ENCODE data around the gene TXNDC12.
A peak's percentile ranks its signal among the peaks of the same experiment; 100 is the strongest.
"Not testable (repeated sequence)": the region's sequence is repeated elsewhere in the genome, so short reads cannot be mapped to it uniquely, and the experiment has no call there.

TXNDC12 gene

DNA sequence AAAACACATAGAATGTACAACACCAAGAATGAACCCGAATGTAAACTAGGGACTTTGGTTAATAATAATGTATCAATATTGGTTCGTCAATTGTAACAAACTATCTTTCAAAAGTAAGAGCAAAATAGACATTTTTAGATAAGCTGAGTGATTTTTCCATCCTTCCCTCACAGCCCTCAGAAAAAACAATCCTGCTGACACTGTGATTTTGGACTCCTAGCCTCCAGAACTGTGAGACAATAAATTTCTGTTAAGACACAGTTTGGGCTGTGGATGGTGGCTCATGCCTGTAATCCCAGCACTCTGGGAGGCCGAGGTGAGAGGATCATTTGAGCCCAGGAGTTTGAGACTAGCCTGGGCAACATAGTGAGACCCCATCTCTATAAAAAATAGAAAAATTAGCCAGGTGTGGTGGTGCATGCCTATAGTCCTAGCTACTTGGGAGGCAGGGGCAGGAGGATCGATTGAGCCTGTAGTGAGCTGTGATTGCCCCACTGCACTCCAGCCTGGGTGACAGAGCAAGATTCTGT lies 9.3 kb downstream of the TXNDC12 start:
- DNase-seq, result not testable (repeated sequence)

DNA sequence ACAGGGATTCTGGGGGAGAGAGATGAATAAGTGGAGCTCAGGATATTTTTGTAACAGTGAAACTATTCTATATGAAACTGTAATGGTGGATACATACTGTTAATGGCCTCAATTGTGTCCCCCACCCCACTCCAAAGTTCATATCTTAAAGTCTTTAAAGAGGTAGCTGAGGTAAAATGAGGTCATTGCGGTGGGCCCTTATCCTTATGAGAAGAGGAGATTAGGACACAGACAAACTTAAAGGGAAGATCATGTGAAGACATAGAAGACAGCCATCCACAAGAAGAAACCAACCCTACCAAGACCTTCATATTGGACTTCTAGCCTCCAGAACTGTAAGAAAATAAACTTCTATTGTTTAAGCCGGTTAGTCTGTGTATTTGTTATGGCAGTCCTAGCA lies 9.8 kb downstream of the TXNDC12 start:
- DNase-seq, result no peak

DNA sequence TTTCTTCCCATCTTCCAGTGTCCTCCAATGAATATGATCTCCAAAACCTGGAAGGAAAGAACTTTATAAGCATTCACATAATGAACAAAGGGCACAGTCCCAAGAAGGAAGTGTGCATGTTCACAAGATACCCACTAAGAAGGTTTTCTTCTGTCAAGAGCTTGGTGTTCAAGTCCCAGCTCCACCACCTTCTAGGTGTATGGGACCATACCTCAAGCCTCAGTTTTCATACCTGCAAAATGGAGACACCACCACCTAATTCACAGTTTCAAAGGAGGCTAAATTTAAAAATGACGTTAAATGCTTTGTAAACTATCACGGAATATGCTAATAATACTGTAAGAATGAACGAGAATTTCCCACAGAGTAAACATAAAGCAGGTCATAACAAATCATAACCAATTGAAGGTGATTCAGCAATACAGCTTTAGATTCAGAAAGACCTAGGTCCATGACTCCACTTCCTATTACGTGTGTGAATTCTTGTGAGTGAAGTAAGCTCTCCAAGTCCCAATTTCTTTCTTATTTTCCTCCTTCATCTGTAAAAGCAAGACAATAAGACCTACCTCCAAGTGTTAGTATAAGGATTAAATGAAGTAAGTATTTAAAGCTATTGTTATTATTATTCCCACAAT lies 13.3 kb downstream of the TXNDC12 start:
- DNase-seq, result no peak

DNA sequence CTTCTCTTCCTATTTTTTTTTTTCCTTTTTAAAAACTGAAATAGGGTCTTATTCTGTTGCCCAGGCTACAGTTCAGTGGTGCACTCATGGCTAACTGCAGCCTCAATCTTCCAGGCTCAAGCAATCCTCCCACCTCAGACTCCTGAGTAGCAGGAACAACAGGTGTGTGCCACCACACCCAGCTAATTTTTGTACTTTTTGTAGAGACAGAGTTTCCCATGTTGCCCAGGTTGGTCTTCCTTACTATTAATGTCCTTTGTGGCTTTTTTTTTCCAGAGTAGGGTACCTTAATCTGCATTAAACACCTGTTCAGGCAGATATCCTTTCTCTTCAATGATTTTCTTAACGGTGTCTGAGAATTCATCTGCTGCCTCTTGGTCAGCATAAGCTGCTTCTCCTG lies 17.1 kb downstream of the TXNDC12 start:
- DNase-seq, result no peak

DNA sequence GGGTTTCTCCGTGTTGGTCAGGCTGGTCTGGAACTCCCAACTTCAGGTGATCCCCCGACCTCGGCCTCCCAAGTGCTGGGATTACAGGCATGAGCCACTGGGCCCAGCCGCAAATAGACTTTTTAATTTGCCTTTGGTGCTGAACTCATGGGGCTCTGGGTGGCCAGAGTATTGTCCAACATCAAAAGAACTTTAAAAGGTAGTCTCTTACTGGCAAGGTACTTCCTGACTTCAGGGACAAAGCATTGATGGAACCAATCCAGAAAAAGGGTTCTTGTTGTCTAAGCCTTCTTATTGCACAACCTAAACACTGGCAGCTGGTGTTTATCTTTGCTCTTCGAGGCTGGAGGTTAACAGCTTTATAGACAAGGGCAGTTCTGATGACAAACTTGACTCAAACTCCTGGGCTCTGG lies 17.6 kb downstream of the TXNDC12 start:
- no peak for DNase-seq

DNA sequence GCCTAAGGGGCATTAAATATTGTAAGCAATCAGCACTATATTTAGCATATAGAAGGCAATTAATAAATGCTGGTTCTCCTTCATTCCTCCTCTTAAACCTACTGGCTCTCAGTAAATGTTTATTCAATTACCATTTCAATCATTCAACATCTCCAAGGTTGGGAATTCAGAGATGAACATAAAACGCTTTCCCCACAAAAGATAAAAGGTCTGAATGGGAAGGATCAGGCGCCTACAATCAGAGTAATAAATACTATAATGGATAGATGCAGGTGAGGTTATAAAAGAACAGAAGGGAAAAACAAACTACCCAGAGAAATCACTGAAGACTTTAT lies 21.0 kb downstream of the TXNDC12 start:
- no peak for DNase-seq

DNA sequence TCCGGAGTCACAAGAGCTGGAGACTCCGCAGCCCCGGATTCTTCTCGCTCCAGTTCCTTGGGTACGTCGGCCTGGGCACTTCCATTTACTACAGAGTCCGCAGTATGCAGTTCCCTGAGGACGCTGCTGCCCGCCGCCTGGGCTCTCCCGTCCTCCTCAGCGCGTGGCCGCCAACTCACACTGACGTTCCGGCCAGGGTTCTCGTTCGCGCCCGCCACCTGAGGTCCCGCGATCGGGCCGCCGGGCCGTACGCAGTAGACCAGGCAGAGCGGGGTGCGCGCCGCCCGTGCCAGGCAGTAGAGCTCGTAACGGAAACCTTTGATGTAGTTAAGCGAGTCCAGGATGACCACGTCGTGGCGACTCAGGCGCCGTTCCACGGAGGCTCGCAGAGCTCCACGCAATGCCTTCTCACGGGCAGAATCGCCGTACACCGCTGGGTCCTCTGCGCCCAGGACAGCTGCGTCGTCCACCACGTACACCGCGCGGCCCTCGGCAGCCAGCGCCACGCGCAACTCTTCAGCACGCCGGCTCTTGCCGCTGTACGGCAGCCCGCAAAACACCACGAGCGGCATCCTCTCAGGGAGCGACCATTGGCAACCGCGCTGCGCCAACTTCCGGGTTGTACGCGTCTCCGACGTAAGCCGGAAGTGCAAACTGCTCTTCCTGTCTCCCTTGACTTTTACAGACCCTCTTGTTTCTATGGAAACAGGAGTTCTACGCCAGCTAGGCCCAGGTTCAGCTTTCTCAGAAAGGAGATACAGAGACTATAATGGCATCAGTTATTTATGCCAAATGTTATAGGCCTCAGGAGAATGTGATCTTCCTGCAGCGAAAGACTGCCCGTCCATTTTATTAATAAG lies 21.6 kb downstream of the TXNDC12 start, which contains the start of gene KTI12:
KTI12 (minus strand) TSS at position 621 of the 860 bp plus-strand sequence; CDS start at position 572, 49 bp downstream.
- peak; percentile 50 to 66 for DNase-seq

DNA sequence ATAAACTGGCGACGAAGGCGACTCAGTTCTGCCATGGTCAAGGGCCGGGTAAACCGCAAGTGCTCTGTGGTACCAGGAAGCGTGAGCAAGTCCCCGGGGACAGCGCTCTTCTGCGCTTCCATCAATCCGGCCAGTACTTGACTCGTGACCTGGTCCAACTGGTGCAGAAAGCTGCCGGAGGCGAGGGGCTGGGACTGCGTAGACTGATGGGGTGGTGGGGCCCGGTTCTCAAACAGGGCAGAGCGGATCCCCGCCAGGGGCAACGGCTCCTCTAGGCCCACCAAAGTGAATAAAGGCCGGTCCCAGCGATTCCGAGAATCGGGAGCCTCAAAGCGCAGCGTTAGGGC lies 22.2 kb downstream of the TXNDC12 start:
- DNase-seq, result no peak

DNA sequence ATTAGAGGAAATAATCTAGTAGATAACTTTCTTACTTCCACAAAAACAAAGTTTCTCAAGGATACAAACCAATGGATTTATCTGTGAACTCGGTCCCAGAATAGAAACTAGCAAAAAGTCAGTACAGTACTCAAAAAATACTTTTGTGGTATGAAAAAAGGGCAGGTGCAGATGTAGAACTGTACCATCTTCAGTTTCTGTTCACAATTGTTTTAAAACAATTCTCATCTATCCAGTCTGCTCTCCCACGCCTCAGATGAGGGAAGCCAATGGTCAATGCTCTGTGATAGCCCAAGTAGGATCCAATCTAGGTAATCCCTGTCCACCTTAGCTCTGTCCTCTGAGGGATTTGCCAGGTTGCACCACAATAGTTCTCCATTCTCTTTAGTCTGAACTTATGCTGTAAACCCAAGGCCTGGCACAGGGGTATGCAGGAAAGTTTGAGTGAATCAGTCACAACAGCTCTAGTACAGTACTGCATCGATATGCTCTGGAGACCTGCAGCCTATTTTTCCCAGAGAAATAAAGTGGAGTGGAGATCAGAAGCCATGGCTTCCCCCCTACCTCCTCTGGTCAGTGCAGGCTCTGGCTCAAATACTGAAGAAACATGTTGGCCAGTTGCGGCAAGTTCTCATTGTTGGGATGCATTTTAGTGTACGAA lies 22.7 kb downstream of the TXNDC12 start:
- DNase-seq, result no peak

DNA sequence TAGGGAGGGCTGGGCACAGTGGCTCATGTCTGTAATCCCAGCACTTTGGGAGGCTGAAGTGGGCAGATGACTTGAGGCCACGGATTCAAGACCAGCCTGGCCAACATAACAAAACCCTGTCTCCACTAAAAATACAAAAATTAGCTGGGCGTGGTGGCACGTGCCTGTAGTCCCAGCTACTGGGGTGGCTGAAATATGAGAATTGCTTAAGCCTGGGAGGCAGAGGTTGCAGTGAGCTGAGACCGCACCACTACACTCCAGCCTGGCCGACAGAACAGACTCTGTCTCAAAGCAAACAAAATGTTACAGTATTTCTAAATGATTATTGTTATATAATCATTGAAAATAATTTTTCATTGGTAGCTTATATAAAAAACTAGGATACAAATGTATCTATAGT lies 26.2 kb downstream of the TXNDC12 start:
- not testable (repeated sequence) for DNase-seq

DNA sequence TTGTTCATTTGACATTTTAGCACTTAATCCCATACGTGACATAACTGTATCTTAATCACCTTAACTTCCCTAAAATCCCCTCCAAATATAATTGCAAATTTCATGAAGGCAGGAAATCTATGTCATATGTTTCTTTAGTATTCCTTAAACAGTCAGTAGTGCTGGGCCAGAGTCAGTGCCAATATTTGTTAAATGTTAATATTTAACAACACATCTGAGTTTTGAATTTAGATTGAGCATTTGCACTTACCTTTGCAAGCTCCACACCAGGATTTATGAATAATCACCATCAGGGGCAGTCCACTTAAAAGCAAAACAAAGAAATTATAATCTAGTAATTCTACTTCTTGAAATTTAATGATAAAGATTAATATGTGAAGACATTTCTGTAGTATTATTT lies 26.7 kb downstream of the TXNDC12 start:
- DNase-seq, result no peak

DNA sequence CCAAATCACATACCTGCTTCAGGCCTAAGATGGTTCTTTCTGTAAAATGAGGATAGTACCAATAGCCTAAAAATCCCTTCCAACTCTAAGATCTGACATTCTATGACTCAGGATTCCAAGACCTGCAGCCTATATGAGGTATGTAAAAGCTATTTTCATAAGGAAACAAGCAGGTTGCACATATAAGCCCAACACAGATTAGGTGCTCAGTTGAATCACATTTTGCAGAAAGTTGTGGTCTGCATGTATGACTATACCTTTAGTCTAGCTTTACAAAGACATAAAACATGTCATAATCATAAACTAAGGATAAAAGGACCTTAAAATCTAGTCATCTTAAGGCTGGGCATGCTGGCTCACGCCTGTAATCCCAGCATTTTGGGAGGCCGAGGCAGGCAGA lies 28.7 kb downstream of the TXNDC12 start:
- no peak for DNase-seq

DNA sequence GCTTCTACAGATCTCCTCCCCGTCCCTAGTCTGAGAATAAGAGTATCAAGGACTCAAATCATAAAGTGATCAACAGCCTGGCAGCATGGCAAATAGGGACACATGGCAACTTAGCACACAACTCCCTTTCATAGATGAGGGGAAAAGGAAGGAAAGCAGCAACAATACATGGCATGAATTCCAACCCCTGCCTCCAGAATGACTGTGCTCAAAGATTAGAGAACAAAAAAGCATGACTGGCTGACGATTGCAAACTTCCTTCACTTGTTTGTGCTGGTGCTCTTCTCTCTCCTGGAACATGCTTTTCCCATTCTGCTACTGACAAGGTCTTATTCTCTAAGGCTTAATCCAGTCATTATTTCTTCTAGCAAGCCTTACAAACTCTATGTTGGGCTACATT lies 32.9 kb downstream of the TXNDC12 start:
- no peak for DNase-seq

DNA sequence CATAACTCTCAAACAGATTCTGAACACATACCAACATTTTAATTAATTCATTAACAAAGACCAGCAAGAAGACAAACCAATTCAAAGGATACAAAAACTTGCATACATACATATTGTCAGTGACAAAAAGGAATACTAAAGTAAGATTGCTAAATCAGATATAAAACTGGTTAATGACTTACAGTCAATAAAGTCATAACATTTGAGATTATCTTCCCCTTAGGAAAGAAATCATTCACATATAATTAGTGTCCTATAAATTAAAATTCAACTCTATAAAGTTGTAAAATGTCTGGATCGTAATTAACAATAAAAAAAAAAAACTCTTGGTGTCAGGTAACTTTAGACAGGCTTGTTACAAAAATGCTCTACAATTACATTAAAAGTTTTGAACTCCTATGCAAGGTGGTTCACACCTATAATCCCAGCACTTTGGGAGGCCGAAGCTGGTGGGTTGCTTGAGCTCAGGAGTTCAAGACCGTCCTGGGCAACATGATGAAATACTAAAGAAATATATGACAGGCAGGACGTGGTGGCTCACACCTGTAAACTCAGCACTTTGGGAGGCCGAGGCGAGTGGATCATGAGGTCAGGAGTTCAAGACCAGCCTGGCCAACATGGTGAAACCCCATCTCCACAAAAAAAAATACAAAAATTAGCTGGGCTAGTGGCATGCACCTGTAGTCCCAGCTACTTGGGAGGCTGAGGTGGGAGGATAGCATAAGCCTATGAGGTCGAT lies 46.8 kb downstream of the TXNDC12 start:
- no peak for DNase-seq

DNA sequence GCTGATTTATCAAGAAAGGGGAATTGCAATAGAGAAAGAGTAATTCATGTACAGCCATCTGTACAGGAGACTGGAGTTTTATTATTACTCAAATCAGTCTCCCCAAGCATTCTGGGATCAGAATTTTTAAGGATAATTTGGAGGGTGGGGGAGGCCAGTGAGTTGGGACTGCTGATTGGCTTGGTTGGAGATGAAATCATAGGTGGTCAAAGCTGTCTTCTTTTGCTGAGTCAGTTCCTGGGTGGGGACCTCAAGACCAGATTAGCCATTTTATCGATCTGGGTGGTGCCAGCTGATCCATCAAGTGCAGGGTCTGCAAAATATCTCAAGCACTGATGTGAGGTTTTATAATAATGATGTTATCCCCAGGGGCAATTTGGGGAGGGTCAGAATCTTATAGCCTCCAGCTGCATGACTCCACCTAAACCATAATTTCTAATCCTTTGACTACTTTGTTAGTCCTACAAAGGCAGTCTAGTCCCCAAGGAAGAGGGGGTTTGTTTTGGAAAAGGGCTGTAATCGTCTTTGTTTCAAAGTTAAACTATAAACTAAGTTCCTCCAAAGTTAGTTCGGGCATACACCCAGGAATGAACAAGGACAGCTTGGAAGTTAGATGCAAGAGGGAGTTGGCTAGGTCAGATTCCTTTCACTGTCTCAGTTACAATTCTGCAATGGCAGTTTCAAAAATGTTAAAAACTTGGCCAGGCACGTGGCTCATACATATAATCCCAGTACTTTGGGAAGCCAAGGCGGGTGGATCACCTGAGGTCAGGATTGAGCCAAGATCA lies 47.6 kb downstream of the TXNDC12 start:
- DNase-seq, result no peak

DNA sequence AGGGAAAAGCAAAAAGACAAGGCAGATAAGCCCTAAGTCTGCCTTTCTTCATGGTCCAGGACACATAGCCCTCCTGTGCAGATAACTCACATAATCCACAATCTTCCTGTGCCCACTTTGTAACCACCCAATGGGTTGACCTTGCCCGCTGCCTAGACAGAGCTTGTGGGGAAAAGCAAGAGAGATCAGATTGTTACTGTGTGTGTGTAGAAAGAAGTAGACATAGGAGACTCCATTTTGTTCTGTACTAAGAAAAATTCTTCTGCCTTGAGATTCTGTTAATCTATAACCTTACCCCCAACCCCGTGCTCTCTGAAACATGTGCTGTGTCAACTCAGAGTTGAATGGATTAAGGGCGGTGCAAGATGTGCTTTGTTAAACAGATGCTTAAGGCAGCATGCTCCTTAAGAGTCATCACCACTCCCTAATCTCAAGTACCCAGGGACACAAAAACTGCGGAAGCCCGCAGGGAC lies 48.9 kb downstream of the TXNDC12 start:
- not testable (repeated sequence) for DNase-seq

DNA sequence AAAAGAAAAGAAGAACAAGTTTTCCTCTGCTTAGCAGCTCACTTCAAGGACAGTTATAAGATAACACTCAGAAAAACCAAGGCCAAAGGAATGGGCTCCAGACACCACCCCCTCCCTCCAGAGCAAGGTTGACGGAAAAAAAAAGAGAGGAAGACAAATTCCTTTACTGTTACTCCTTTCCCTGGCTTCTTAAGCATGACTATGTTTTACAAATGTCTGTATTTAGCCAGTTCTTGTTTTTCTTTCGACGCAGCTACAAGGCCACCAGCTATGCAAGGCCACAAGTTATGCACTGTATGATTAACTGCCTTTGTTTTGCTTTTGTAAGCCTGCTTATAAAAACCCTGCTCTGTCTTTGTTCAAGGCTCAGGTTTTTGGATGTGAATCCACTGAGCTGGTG lies 49.4 kb downstream of the TXNDC12 start:
- DNase-seq, result not testable (repeated sequence)

DNA sequence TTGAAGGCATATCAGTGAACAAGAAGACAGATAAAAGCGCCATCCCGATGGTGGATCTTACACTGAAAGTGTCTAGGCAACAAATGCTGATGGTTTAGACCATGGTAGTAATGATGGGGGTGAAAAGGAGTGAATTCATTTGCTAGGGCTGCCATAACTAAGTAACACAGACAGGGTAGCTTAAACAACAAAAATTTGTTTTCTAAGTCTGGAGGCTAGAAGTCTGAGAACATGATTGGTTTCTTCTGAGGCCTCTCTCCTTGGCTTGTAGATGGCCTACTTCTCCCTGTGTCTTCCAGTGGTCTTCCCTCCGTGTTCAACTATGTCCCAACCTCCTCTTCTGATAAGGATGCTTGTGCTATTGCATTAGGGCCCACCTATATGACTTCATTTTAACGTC lies 51.1 kb downstream of the TXNDC12 start:
- no peak for DNase-seq

DNA sequence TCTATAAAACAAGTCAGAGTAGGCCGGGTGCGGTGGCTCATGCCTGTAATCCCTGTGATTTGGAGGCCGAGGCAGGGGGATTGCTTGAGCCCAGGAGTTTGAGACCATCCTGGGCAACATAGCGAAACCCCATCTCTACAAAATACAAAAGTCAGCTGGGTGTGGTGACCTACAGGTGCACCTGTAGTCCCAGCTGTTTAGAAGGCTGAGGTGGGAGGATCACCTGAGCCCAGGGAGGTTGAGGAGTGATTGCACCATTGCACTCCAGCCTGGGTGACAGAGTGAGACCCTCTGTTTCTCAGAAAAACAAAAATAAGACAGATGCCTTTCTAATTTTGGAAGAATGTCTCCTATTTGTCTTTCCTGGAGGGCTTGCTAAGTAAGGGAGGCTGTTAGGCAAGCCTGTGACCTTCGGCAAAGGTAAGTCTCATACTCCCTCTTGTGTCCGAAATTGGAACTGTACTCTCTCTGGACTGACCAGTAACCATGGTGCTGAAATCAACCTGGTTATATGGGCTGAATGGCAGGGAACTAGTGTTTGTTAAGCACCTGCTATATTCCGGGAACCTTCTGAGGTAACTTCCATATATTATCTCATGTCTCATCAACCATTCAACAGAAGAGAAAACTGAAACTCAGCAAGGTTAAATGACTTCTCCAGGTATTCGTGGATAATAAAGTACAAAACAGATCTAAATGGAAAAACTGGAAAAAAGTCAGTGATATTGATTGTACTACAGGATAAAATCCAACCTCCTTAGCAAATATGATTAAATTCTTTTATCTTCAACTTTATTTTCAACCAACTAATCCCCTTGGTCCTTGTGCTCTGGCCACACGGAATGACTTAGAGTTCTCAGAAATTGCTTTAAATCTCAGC lies 52.7 kb downstream of the TXNDC12 start:
- DNase-seq, result peak; percentile 64 to 80

DNA sequence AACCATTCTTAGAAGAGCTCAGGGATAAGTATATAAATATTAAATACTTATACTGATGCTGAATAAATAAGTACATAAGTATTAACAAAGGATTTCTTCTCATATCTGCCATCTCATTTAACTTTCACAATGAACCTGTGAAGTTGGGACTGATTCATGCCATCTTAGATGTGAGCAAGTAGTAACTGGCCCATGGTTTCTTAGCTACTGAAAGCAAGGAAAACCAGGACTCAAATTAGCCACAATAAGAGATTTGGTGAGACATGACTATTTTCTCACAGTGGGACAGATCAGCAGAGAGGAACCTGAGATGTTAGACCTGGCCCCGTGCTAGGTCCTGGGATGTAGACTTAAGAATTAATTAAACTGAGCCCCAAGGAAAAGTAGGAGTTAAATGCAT lies 56.3 kb downstream of the TXNDC12 start:
- no peak for DNase-seq

DNA sequence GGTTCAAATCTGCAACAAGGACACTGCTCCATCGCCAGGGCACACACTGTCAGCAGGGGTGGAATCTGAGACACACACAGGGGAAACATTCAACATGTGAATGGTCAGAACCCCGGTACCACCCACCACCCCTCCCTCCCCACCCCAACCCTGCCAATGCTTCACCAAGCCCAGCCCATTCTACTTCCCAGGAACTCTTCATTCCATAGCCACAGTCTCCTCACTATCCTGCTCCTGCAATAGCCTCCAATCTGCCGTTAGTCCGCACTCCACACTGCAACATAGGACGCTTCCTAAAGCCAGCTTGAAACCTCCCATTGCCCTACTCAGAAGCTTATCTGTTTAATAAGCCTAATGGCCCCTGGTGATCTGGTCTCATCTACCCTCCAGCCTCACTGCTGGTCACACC lies 57.0 kb downstream of the TXNDC12 start:
- DNase-seq, result peak in 1 of 2 experiments; percentile 7

All from NCI-H187 (cell line).